GM12873 (cell line): ENCODE data around the gene ATXN7L2.

ENCODE experiments used
- TF ChIP-seq, protein P1 (sequence below): IDR thresholded peaks from 2 replicates; pipeline ENCODE4 v1.5.1; 2012; ENCODE audit warnings: low read depth, mild to moderate bottlenecking, moderate library complexity, low read length, control low read depth; ENCODE audit not compliant: insufficient read depth; ENCODE audit errors: missing control alignments

Gene ATXN7L2

GRCh38 chr1:109478806-109479205 is 4.9 kb upstream of the ATXN7L2 start:
- TF ChIP-seq, protein P1, sequence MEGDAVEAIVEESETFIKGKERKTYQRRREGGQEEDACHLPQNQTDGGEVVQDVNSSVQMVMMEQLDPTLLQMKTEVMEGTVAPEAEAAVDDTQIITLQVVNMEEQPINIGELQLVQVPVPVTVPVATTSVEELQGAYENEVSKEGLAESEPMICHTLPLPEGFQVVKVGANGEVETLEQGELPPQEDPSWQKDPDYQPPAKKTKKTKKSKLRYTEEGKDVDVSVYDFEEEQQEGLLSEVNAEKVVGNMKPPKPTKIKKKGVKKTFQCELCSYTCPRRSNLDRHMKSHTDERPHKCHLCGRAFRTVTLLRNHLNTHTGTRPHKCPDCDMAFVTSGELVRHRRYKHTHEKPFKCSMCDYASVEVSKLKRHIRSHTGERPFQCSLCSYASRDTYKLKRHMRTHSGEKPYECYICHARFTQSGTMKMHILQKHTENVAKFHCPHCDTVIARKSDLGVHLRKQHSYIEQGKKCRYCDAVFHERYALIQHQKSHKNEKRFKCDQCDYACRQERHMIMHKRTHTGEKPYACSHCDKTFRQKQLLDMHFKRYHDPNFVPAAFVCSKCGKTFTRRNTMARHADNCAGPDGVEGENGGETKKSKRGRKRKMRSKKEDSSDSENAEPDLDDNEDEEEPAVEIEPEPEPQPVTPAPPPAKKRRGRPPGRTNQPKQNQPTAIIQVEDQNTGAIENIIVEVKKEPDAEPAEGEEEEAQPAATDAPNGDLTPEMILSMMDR, result no peak

DNA sequence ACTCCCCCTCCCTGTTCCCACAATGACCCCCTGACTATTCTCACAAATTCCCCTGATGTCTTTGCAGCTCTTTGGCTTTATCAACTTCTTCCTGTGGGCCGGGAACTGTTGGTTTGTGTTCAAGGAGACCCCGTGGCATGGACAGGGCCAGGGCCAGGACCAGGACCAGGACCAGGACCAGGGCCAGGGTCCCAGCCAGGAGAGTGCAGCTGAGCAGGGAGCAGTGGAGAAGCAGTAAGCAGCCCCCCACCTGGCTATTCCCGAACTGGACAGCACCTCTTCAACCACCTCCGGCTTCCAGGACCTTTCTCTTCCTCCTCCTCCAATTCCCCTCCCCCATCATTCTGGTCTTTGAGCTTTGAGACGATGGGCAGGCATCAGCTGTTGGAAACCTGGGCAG is 4.4 kb upstream of the ATXN7L2 start:
- TF ChIP-seq, protein P1, result no peak

- TF ChIP-seq, protein P1, result no peak
Measured at GRCh38 chr1:109479901-109480300, 3.8 kb upstream of the ATXN7L2 start.

GRCh38 chr1:109481646-109482045 is 2.1 kb upstream of the ATXN7L2 start:
- TF ChIP-seq, protein P1, result no peak

DNA sequence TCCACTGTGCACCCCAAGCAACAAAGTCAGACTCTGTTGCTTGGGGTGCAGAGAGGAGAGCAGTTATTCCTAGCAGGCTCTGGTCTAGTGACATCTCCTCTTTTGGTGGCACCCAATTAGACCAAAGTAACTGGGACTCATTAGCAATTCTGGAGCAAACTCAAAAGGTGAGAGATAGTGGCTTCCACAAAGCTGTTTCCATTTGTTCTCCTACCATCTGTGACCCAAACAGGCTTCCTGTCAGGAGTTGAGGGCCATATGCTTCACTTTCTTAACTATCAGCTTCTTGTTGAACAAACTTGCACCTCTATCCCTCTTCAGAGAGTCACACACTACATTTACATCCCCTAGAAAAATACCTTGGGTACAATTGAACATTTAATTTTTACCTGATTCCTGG is 1.5 kb upstream of the ATXN7L2 start:
- TF ChIP-seq, protein P1, result no peak

DNA sequence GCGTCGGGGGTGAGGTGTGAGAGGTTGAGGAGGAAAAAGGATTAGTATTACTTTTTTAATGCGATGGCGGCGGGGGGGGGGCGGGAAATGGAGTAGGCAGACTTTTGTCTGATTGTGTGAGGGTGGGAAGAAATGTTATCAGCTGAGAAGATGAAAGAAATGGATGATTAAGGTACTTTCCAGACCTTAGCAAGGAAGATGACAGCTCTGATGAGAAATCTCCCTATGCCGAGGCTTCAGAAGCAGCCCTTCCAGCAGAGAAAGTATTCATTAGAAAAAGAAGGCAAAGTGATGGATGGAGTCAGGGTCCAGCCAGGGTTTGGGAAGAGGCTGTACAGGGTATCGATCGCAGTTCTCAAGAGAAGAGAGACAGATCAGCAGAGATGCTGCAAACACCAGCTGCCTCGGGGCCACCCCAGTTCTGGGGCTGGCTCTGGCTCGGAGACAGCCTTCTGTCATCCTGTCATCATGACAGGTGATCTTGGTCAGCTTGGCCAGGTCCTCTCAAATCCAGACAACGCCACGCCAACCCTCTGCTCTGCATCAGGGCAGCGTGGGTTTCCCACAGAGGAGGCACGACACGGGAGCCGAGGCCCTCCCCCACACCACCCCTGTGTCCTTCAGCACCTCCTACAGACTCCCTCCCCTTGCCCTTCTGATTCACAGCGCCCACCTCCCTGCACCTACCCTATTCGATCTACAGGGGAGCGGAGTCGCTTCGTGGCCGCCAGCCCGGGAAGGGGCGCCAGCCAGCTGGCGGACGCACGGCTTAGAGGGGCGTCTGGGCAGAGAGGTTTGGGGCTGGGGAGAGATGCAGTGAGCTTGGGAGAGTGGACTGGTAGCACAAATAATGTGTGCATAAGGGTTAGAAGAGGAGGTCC is 674 bp upstream of the ATXN7L2 start:
- TF ChIP-seq, protein P1, result no peak

DNA sequence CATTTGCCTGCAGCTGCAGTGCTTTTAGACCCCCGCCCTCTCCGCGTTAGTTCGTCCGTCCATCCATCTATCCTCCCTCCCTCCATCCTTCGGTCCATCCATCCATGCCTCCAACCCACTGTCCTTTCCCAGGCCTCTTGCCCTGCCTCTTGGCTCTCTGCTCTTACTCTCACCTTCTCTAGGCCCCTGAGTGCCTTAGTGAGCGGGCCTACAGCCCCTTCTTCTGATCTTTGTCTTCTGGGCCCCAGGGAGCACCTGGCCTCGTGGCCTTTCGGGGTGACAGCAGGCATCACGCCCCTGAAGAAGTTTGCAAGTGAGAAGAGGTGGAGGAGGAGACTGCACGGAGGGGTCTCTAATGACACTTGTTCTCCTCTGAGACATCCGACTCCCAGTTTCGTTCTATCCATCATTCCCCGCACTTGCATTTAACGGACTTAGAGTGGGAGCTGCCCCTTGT is 842 bp downstream of the ATXN7L2 start:
- TF ChIP-seq, protein P1, result no peak
